Ovary (tissue), 3 donors: ENCODE data around the gene BICC1.

Experiments
- CTCF ChIP-seq, 3 donors: fragments of 450-650 bp in 2 of 3; fragments of 200-600 bp in 1 of 3; IDR thresholded peaks; one replicate each; pipeline versions ENCODE4 v1.5.1 to v1.8.0; 2016 to 2022; ENCODE audit warnings: antibody characterized with exemption in 3 of 3, mild to moderate bottlenecking in 1 of 3
- POLR2A ChIP-seq: fragments of 450-650 bp; IDR thresholded peaks from one replicate; pipeline ENCODE4 v1.6.1; 2017; ENCODE audit warnings: antibody characterized with exemption, mild to moderate bottlenecking, moderate library complexity
- donor health status: DM: no; HTN: no; CAD: no.

GRCh38 chr10:58661902-58662301 is 149.2 kb downstream of the BICC1 start:
- no peak for TF ChIP-seq CTCF (IDR thresholded peaks at IDR 0.05)
- no peak for TF ChIP-seq POLR2A
